B cell (primary cell): ENCODE data around the gene LIPE. TPM values are rescaled to one million over a fixed set of nuclear protein-coding genes. Genes with fewer than 3 reads are reported as not detected.
A peak's percentile ranks its signal among the peaks of the same experiment; 100 is the strongest.

Experiments used
- ATAC-seq: fragments of 200-7000 bp; cut with Tn5 transposase; one replicate; pipeline ENCODE4 v1.10.0; 2021; ENCODE audit warnings: low read depth, mild to moderate bottlenecking, moderate number of reproducible peaks, moderate library complexity
- CTCF ChIA-PET: fragments of 350-600 bp; sonication (Branson Sonifier 250); formaldehyde crosslinking; loops from one replicate; lab custom pipeline; 2021; ENCODE audit warnings: antibody characterized with exemption, inconsistent platforms; lab: Charles Lee
- POLR2A ChIA-PET: fragments of 350-600 bp; sonication (Branson Sonifier 250); formaldehyde crosslinking; loops from one replicate; lab custom pipeline; 2021; ENCODE audit warnings: antibody characterized with exemption; lab: Charles Lee
- DNase-seq: peaks from one replicate; pipeline ENCODE4 v3.0.0; 2013
- H2AFZ ChIP-seq: 2 replicates; pipeline ENCODE4 v1.6.1; 2012; ENCODE audit warnings: mild to moderate bottlenecking, low read depth, low read length; ENCODE audit not compliant: insufficient read depth, poor library complexity, severe bottlenecking
- H3K27ac ChIP-seq, 2 donors: 1 replicate in 1 of 2; 2 replicates in 1 of 2; pipeline ENCODE4 v1.5.1; 2012 to 2013; ENCODE audit warnings: low read length in 2 of 2, mild to moderate bottlenecking in 2 of 2, moderate library complexity in 1 of 2
- H3K27me3 ChIP-seq, 4 experiments: fragments of 200-600 bp in 1 of 4; sonication (generic) in 1 of 4; replicated peaks in 1 of 4; 1 replicate in 2 of 4; 2 replicates in 2 of 4; pipeline versions ENCODE4 v1.6.1 to v1.7.0; 2013 to 2016; ENCODE audit warnings: low read length in 3 of 4, mild to moderate bottlenecking in 2 of 4, mixed read lengths in 1 of 4, moderate library complexity in 1 of 4; ENCODE audit not compliant: insufficient read depth in 4 of 4, control insufficient read depth in 3 of 4; ENCODE audit errors: control extremely low read depth in 1 of 4
- H3K36me3 ChIP-seq, 2 experiments: replicated peaks in 1 of 2; 1 replicate in 1 of 2; 2 replicates in 1 of 2; pipeline versions ENCODE4 v1.6.1 to v1.7.1; 2013; ENCODE audit warnings: low read length in 1 of 2; ENCODE audit not compliant: insufficient read depth in 2 of 2, control insufficient read depth in 1 of 2; ENCODE audit errors: control extremely low read depth in 1 of 2, extremely low read depth in 1 of 2
- H3K4me1 ChIP-seq, 2 donors: fragments of 200-600 bp in 1 of 2; sonication (generic) in 1 of 2; 1 replicate in 1 of 2; 2 replicates in 1 of 2; pipeline versions ENCODE4 v1.5.1 to v1.6.1; 2013 to 2017; ENCODE audit warnings: low read length in 2 of 2; ENCODE audit not compliant: control insufficient read depth in 2 of 2, insufficient read depth in 2 of 2
- H3K4me2 ChIP-seq: replicated peaks from 2 replicates; pipeline ENCODE3; 2012; ENCODE audit warnings: mild to moderate bottlenecking, low read depth, low read length; ENCODE audit not compliant: poor library complexity, severe bottlenecking
- H3K4me3 ChIP-seq, 5 experiments: fragments of 200-600 bp in 1 of 5; sonication (generic) in 1 of 5; 1 replicate in 3 of 5; 2 replicates in 2 of 5; pipeline versions ENCODE4 v1.5.1 to v1.7.0; 2011 to 2016; ENCODE audit warnings: low read length in 4 of 5, mild to moderate bottlenecking in 4 of 5, low read depth in 2 of 5, control low read depth in 1 of 5, moderate library complexity in 1 of 5; ENCODE audit not compliant: insufficient read depth in 1 of 5; ENCODE audit errors: control extremely low read depth in 1 of 5, extremely low read depth in 1 of 5
- H3K79me2 ChIP-seq: fragments of 200-600 bp; sonication (generic); one replicate; pipeline ENCODE4 v1.6.0; 2016; ENCODE audit warnings: low read length; ENCODE audit not compliant: control insufficient read depth, insufficient read depth
- H3K9ac ChIP-seq: fragments of 200-600 bp; sonication (generic); 2 replicates; pipeline ENCODE4 v1.6.1; 2017; ENCODE audit warnings: mild to moderate bottlenecking, low read length, moderate library complexity
- H3K9me3 ChIP-seq, 3 donors: one replicate each; pipeline versions ENCODE4 v1.6.1 to v1.7.1; 2013; ENCODE audit warnings: low read length in 2 of 3; ENCODE audit not compliant: control insufficient read depth in 2 of 3, insufficient read depth in 1 of 3; ENCODE audit errors: control extremely low read depth in 1 of 3
- H4K20me1 ChIP-seq: 2 replicates; pipeline ENCODE4 v1.6.0; 2012; ENCODE audit warnings: mild to moderate bottlenecking, low read length; ENCODE audit not compliant: insufficient read depth, control insufficient read depth, poor library complexity, severe bottlenecking
- H3K27ac Mint-ChIP-seq: one replicate; pipeline ENCODE4 v1.8.0; 2021; ENCODE audit warnings: mixed read lengths
- H3K27me3 Mint-ChIP-seq: one replicate; pipeline ENCODE4 v1.8.0; 2021; ENCODE audit warnings: mixed read lengths
- H3K4me1 Mint-ChIP-seq: one replicate; pipeline ENCODE4 v1.8.0; 2021; ENCODE audit warnings: mixed read lengths
- H3K4me3 Mint-ChIP-seq: one replicate; pipeline ENCODE4 v1.8.0; 2021; ENCODE audit warnings: mixed read lengths
- H3K9me3 Mint-ChIP-seq: one replicate; pipeline ENCODE4 v1.8.0; 2022; ENCODE audit warnings: mixed read lengths; ENCODE audit not compliant: insufficient read depth
- CTCF ChIP-seq: fragments of 200-600 bp; IDR thresholded peaks from one replicate; pipeline ENCODE4 v1.8.0; 2022; ENCODE audit warnings: antibody characterized with exemption, mild to moderate bottlenecking
- EZH2 ChIP-seq: IDR thresholded peaks from 2 replicates; pipeline ENCODE4 v1.6.1; 2012; ENCODE audit warnings: borderline replicate concordance, low read depth, mild to moderate bottlenecking, moderate library complexity, low read length; ENCODE audit not compliant: insufficient read depth, poor library complexity, severe bottlenecking
- WGBS: methylation state at CpG from one replicate; pipeline ENCODE4 v1.1.5; 2013; ENCODE audit warnings: missing lambda C conversion rate; ENCODE audit not compliant: insufficient coverage; 5-methylcytosine and 5-hydroxymethylcytosine counted together
- intact Hi-C: fragments of 100-400 bp; cut with micrococcal nuclease; formaldehyde crosslinking; loops from one replicate; pipeline ENCODE4 v1.10.0; 2022
- polyA plus RNA-seq: library from polyadenylated mRNA; depleted of rRNA; stranded (reverse); fragments of >200 nt; gene quantifications from 2 replicates; pipeline ENCODE4 v1.2.3, GENCODE V29; 2012
- total RNA-seq, 2 donors: library from RNA; stranded (reverse); fragments of 120-200 nt in 1 of 2; gene quantifications; 1 replicate in 1 of 2; 2 replicates in 1 of 2; pipeline versions ENCODE4 v1.2.3 to v1.2.4, GENCODE V29; 2013 to 2022

The LIPE gene
- total and polyA plus RNA-seq, 2 donors (not counting 1 experiment from before 2014, with no cell fraction given): 46.9 to 49.4 TPM

GRCh38 chr19:42440357-42441048 lies 13.3 kb upstream of the LIPE start:
- Histone ChIP-seq H4K20me1 (no peaks in the 10 kb centered on the region), H3K36me3 (no peaks in the 10 kb centered on the region), H3K79me2 (no peaks in the 10 kb centered on the region), H2AFZ (no peak overlapping the region), H3K4me3 (no peak overlapping the region), H3K27me3 (peaks cover 0 to 5% (median 0%) of the 10 kb centered on the region in 4 experiments), H3K27ac (no peak overlapping the region), H3K4me2 (peak overlapping the region; percentile 40), H3K9ac (no peak overlapping the region), H3K9me3 (no peaks in the 10 kb centered on the region), H3K4me1 (peaks cover 0 to 7% of the 10 kb centered on the region in 2 donors)
- POLR2A ChIA-PET: interaction anchor here (0.6 kb wide), 1 partner anchor 1078 kb away, joined by 4 read pairs; no protein-coding TSS in a partner anchor
- H3K27ac Mint-ChIP-seq: no peak overlapping the region
- CTCF ChIA-PET: interaction anchor here (0.7 to 3.3 kb wide), 36 partner anchors 8 to 619 kb away, joined by 3 to 61 read pairs (median 5); partner anchors contain the start of gene CEACAM1
- peaks cover 16% of the 10 kb centered on the region for H3K27me3 Mint-ChIP-seq
- H3K9me3 Mint-ChIP-seq: no peaks in the 10 kb centered on the region
- H3K4me3 Mint-ChIP-seq: no peak overlapping the region
- 35% methylated on average over 10 of the region's 16 CpGs for WGBS
- H3K4me1 Mint-ChIP-seq: peaks cover 8% of the 10 kb centered on the region
- intact Hi-C loops: no loop called here
- peak; percentile 57 for ATAC-seq
- TF ChIP-seq CTCF: peak; percentile 96
- TF ChIP-seq EZH2: no peak
- peak; percentile 83 for DNase-seq

- ChIA-PET CTCF (interaction anchor here (1.1 to 3.5 kb wide), 6 partner anchors 11 to 93 kb away, joined by 3 to 35 read pairs (median 10); partner anchors contain the start of gene CEACAM1), POLR2A (no interaction called here)
- no peaks in the 10 kb centered on the region for H3K9me3 Mint-ChIP-seq
- Histone ChIP-seq H3K79me2 (no peaks in the 10 kb centered on the region), H3K4me2 (no peak overlapping the region), H4K20me1 (no peaks in the 10 kb centered on the region), H3K9me3 (no peaks in the 10 kb centered on the region), H3K4me3 (no peak overlapping the region), H3K9ac (no peak overlapping the region), H3K27ac (no peak overlapping the region), H2AFZ (no peak overlapping the region), H3K4me1 (peaks cover 0 to 11% of the 10 kb centered on the region in 2 donors), H3K27me3 (peaks cover 0 to under 1% (median 0%) of the 10 kb centered on the region in 4 experiments), H3K36me3 (no peaks in the 10 kb centered on the region)
- H3K27ac Mint-ChIP-seq: no peak overlapping the region
- H3K4me1 Mint-ChIP-seq: peaks cover 11% of the 10 kb centered on the region
- DNase-seq: no peak
- TF ChIP-seq CTCF (no peak), EZH2 (no peak)
- peaks cover 2% of the 10 kb centered on the region for H3K27me3 Mint-ChIP-seq
- no peak overlapping the region for H3K4me3 Mint-ChIP-seq
- intact Hi-C loops: no loop called here
- no CpG with 5 or more reads among the region's 3 CpGs for WGBS
- ATAC-seq: no peak
These were observed 8.8 kb upstream of the LIPE start for GRCh38 chr19:42436006-42436405.
